Measurements from ENCODE around the gene CORO2B. TPM values are rescaled to one million over a fixed set of nuclear protein-coding genes. Genes with fewer than 3 reads are reported as not detected.

CORO2B gene
- polyA plus RNA-seq, 1 donor from 2014 or later, result 15.1 TPM

DNA sequence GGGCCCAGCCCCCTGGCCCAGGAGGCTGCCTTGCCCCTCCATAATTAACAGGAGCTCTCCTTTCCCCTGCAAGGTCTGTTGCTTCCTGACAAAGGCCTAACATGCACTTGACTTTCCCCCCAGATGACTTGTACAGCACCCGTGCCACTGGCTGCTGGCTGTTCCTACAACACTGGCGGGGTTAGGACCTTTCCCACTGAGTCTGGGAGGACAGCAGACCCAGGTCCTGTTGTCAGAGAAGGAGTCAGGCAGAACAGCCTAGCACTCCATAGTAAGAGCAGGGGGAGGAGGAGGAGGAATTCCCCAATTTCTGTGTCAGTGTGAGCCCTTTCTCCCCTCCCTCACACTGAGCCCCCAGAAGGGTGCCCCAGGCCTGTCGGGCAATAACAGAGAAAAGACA is 99.2 kb downstream of the CORO2B start:
- Histone ChIP-seq H3K9me3 (ENCODE audit: low read length) (no peaks in the 10 kb centered on the region), H3K4me3 (ENCODE audit: low read length) (no peak overlapping the region), H3K9me2 (ENCODE audit: insufficient read depth, low read length) (no peaks in the 10 kb centered on the region), H3K27ac (ENCODE audit: low read length) (no peak overlapping the region), H4K20me1 (ENCODE audit: insufficient read depth) (no peaks in the 10 kb centered on the region), H3K27me3 (ENCODE audit: insufficient read depth, low read depth, low read length) (no peaks in the 10 kb centered on the region), H3K79me2 (replicated peaks; ENCODE audit: insufficient read depth, low read length) (no peaks in the 10 kb centered on the region), H2AFZ (ENCODE audit: low read depth, low read length) (no peak overlapping the region), H3K9ac (ENCODE audit: low read length) (no peak overlapping the region), H3K36me3 (ENCODE audit: insufficient read depth, low read length) (no peaks in the 10 kb centered on the region), H3K4me2 (ENCODE audit: low read length) (no peak overlapping the region), H3F3A (ENCODE audit: insufficient read depth, low read length, poor library complexity, severe bottlenecking) (no peaks in the 10 kb centered on the region)
- TF ChIP-seq TAF1 (IDR thresholded peaks at IDR 0.05; ENCODE audit: low read depth) (no peak), POLR2AphosphoS5 (IDR thresholded peaks at IDR 0.05) (no peak), SMC3 (conservative IDR thresholded peaks at IDR 0.05; ENCODE audit: poor library complexity) (no peak), RAD21 (conservative IDR thresholded peaks at IDR 0.05) (no peak), EP300 (conservative IDR thresholded peaks at IDR 0.05; ENCODE audit: poor library complexity, severe bottlenecking) (no peak), EZH2 (IDR thresholded peaks at IDR 0.05; ENCODE audit: borderline replicate concordance, insufficient read depth, low read length, poor library complexity, severe bottlenecking) (no peak), MXI1 (conservative IDR thresholded peaks at IDR 0.05; ENCODE audit: poor library complexity, severe bottlenecking) (no peak)
- TF ChIP-seq, protein P1, sequence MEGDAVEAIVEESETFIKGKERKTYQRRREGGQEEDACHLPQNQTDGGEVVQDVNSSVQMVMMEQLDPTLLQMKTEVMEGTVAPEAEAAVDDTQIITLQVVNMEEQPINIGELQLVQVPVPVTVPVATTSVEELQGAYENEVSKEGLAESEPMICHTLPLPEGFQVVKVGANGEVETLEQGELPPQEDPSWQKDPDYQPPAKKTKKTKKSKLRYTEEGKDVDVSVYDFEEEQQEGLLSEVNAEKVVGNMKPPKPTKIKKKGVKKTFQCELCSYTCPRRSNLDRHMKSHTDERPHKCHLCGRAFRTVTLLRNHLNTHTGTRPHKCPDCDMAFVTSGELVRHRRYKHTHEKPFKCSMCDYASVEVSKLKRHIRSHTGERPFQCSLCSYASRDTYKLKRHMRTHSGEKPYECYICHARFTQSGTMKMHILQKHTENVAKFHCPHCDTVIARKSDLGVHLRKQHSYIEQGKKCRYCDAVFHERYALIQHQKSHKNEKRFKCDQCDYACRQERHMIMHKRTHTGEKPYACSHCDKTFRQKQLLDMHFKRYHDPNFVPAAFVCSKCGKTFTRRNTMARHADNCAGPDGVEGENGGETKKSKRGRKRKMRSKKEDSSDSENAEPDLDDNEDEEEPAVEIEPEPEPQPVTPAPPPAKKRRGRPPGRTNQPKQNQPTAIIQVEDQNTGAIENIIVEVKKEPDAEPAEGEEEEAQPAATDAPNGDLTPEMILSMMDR (IDR thresholded peaks at IDR 0.05; ENCODE audit: poor library complexity, severe bottlenecking), result no peak
- TF ChIP-seq, protein P2, sequence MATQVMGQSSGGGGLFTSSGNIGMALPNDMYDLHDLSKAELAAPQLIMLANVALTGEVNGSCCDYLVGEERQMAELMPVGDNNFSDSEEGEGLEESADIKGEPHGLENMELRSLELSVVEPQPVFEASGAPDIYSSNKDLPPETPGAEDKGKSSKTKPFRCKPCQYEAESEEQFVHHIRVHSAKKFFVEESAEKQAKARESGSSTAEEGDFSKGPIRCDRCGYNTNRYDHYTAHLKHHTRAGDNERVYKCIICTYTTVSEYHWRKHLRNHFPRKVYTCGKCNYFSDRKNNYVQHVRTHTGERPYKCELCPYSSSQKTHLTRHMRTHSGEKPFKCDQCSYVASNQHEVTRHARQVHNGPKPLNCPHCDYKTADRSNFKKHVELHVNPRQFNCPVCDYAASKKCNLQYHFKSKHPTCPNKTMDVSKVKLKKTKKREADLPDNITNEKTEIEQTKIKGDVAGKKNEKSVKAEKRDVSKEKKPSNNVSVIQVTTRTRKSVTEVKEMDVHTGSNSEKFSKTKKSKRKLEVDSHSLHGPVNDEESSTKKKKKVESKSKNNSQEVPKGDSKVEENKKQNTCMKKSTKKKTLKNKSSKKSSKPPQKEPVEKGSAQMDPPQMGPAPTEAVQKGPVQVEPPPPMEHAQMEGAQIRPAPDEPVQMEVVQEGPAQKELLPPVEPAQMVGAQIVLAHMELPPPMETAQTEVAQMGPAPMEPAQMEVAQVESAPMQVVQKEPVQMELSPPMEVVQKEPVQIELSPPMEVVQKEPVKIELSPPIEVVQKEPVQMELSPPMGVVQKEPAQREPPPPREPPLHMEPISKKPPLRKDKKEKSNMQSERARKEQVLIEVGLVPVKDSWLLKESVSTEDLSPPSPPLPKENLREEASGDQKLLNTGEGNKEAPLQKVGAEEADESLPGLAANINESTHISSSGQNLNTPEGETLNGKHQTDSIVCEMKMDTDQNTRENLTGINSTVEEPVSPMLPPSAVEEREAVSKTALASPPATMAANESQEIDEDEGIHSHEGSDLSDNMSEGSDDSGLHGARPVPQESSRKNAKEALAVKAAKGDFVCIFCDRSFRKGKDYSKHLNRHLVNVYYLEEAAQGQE (IDR thresholded peaks at IDR 0.05; ENCODE audit: borderline replicate concordance), result no peak

DNA sequence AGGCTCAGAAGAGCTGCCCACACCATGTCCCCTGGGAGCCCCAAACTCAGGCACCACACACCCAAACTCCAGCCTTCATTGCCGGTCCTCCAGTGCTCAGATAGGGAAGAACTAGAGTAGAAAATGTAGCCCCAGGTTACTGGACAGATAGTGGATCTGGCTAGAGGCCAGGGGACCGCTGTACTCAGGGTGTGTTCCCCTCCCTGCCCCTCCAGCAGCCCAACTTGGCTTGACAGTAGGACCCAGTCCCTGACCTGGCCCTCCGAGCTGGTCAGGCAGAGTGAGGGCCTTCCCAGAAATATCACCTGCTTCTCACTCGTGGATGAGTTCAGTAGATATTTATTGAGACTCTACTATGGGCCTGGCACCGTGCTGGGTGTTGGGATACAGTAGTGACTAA is 100.0 kb downstream of the CORO2B start:
- H3K36me3 ChIP-seq (ENCODE audit: insufficient read depth, low read length), result no peaks in the 10 kb centered on the region
- H3F3A ChIP-seq (ENCODE audit: insufficient read depth, low read length, poor library complexity, severe bottlenecking), result no peaks in the 10 kb centered on the region
- no peak overlapping the region for H3K4me3 ChIP-seq (ENCODE audit: low read length)
- TF ChIP-seq TAF1 (IDR thresholded peaks at IDR 0.05; ENCODE audit: low read depth) (no peak), RAD21 (conservative IDR thresholded peaks at IDR 0.05) (no peak), POLR2AphosphoS5 (IDR thresholded peaks at IDR 0.05) (no peak), SMC3 (conservative IDR thresholded peaks at IDR 0.05; ENCODE audit: poor library complexity) (no peak), EZH2 (IDR thresholded peaks at IDR 0.05; ENCODE audit: borderline replicate concordance, insufficient read depth, low read length, poor library complexity, severe bottlenecking) (no peak), MXI1 (conservative IDR thresholded peaks at IDR 0.05; ENCODE audit: poor library complexity, severe bottlenecking) (no peak), EP300 (conservative IDR thresholded peaks at IDR 0.05; ENCODE audit: poor library complexity, severe bottlenecking) (no peak)
- TF ChIP-seq, protein P2 (IDR thresholded peaks at IDR 0.05; ENCODE audit: borderline replicate concordance), result no peak
- TF ChIP-seq, protein P1 (IDR thresholded peaks at IDR 0.05; ENCODE audit: poor library complexity, severe bottlenecking), result no peak
- no peaks in the 10 kb centered on the region for H3K9me3 ChIP-seq (ENCODE audit: low read length)
- H3K27ac ChIP-seq (ENCODE audit: low read length), result no peak overlapping the region
- H3K27me3 ChIP-seq (ENCODE audit: insufficient read depth, low read depth, low read length), result no peaks in the 10 kb centered on the region
- H3K9me2 ChIP-seq (ENCODE audit: insufficient read depth, low read length), result no peaks in the 10 kb centered on the region
- no peaks in the 10 kb centered on the region for H4K20me1 ChIP-seq (ENCODE audit: insufficient read depth)
- no peaks in the 10 kb centered on the region for H3K79me2 ChIP-seq (replicated peaks; ENCODE audit: insufficient read depth, low read length)
- H3K9ac ChIP-seq (ENCODE audit: low read length), result no peak overlapping the region
- H3K4me2 ChIP-seq (ENCODE audit: low read length), result no peak overlapping the region
- H2AFZ ChIP-seq (ENCODE audit: low read depth, low read length), result no peak overlapping the region

Data from neural cell (in vitro differentiated cells).